Measurements from ENCODE around the gene CDON. TPM values are rescaled to one million over a fixed set of nuclear protein-coding genes. Genes with fewer than 3 reads are reported as not detected.

CDON gene
- total RNA-seq, 2 donors from 2014 or later = 2.8 to 6.9 TPM

DNA sequence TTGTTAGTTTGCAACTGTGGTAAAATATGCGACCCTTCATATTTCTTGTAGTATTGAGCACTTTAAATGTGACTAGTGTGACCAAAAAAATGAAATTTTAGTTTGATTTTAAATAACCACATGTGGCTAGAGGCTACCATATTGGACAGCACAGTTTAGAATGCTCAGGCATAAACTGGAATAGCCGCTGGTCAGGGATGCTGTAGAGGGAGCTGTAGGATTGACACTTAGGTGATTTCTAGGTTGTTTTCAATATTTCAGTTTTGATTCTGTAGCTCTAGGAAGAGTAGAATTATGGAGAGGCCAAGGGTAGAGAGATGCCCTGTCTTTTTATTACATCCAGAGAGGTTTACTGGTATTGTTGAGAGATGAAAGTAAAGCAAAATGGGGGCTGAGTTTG, 127.6 kb downstream of the CDON start:
- peaks cover 0 to 5% of the 10 kb centered on the region in 2 donors for H3K9me3 Mint-ChIP-seq

DNA sequence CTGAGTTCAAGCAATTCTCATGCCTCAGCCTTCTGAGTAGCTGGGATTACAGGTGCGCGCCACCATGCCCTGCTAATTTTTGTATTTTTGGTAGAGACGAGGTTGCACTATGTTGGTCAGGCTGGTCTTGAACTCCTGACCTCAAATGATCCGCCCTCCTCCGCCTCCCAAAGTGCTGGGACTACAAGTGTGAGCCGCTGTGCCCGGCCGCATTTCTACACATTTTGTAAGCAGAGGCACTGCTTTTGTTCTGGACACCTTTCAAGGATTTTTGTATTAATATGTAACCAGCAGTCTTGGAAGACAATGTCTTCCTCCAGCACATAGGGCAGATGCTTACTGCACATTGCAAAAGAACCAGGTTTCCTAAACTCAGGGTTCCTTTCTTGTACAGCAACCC, 128.2 kb downstream of the CDON start:
- ATAC-seq (no peak), DNase-seq (ENCODE audit: low spot score in 2 of 2) (peak in 1 of 2 donors; percentile 20)
- H3K27ac Mint-ChIP-seq = no peak overlapping the region
- peaks cover 0 to 5% of the 10 kb centered on the region in 2 donors for H3K9me3 Mint-ChIP-seq
- no peaks in the 10 kb centered on the region for H3K36me3 Mint-ChIP-seq

More for the DNA sequence above, 127.6 kb downstream of the CDON start:
- ATAC-seq (no peak), DNase-seq (ENCODE audit: low spot score in 2 of 2) (no peak)
- Mint-ChIP-seq H3K36me3 (no peaks in the 10 kb centered on the region), H3K27ac (no peak overlapping the region)

DNA sequence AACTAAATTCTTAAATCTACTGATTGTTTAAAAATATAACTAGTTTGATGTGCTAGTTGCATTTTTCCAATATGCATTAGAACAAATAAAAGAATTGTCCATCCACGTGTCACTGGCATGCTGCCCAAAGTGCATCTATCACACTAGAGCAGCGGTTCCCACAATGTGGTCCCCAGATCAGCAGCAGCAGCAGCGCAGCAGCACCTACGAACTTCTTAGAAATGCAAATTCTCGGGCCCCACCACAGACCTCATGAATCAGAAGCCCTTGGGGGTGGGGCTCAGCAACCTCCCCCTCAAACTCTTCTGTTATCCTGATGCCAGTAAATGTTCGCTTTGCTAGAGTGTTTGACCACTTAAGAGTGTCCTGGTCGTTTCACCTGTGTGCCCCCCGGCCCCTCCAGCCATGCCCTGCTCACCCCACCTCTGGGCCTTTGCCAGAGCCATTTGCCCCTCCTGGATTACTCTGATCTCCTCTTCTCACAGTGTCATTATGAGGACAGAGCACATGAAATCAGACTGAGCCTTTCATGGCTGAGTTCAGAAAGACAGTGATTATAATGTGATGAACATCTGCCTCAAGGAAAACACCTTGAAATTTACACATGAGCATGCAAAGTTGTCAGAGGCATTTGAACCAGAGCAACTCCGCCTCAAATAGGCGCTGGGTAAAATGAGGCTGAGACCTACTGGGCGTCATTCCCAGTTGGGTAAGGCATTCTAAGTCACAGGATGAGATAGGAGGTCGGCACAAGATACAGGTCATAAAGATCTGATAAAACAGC, 129.4 kb downstream of the CDON start:
- ATAC-seq (no peak), DNase-seq (ENCODE audit: low spot score in 2 of 2) (no peak)
- Mint-ChIP-seq H3K27ac (no peak overlapping the region), H3K36me3 (no peaks in the 10 kb centered on the region), H3K9me3 (no peaks in the 10 kb centered on the region)

DNA sequence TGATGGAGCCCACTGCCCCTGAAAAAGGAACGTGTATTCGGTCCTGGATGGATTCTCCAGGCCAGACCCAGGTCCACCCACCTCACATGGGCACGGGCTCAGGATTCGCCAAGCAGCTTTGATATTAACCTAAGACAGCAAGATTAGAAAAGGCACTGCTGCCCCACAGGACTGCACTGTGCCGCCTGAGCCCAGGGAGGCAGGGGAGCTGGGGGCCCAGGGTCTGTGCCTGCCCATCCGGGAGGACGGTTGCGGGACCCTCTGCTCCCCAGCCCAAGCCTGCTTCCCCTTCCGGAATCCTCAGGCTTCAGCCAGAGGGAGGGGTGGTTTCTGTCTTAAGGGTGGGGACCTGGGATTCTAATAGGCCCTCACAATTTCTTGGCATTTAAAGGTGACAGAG, 130.4 kb downstream of the CDON start:
- Mint-ChIP-seq H3K9me3 (no peaks in the 10 kb centered on the region), H3K36me3 (no peaks in the 10 kb centered on the region), H3K27ac (no peak overlapping the region)
- DNase-seq (ENCODE audit: low spot score in 2 of 2) (peak in 1 of 2 donors; percentile 33), ATAC-seq (no peak)

DNA sequence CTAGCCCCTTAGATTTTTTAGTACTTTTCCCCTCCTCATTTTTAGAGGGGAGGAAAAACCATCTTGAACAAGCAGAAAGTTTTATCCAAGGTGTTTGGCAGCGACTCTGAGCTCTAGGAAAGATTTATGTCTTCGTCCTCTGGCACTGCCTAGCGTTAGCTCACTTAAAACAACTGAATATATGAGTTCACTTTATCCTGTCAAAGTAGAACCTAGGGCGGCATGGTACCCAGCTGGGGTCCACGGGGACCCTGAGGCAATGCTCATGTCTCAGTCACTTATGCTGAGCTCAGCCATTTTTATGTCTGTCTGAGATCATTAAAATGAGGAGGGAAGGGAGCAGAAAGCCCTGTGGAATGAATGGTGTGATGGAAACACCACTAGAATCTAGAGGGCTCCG, 131.0 kb downstream of the CDON start:
- H3K9me3 Mint-ChIP-seq = no peaks in the 10 kb centered on the region
- ATAC-seq (no peak), DNase-seq (ENCODE audit: low spot score in 2 of 2) (peak in 1 of 2 donors; percentile 28)
- H3K27ac Mint-ChIP-seq = no peak overlapping the region
- H3K36me3 Mint-ChIP-seq = no peaks in the 10 kb centered on the region

DNA sequence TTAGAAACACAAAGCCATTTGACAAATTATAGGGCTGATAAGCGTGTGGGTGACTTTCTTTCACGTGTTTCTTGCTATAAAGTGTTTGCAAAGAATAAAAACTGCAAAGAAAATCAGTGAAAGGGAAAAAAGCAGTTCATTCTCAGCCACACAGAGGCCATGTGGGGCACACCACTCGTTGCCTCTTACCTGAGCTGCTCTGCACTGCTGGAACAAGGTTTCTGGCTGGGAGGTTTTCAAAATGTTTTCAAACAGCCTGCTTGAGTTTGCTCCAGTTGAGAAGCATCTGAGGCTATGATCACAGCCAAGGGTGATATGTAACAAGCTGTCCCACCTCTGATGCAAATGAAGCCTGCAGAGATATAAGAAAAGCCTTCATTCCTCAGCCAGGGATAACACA, 131.6 kb downstream of the CDON start:
- DNase-seq (ENCODE audit: low spot score in 2 of 2) (no peak), ATAC-seq (no peak)
- H3K9me3 Mint-ChIP-seq = no peaks in the 10 kb centered on the region
- no peaks in the 10 kb centered on the region for H3K36me3 Mint-ChIP-seq
- H3K27ac Mint-ChIP-seq = no peak overlapping the region

DNA sequence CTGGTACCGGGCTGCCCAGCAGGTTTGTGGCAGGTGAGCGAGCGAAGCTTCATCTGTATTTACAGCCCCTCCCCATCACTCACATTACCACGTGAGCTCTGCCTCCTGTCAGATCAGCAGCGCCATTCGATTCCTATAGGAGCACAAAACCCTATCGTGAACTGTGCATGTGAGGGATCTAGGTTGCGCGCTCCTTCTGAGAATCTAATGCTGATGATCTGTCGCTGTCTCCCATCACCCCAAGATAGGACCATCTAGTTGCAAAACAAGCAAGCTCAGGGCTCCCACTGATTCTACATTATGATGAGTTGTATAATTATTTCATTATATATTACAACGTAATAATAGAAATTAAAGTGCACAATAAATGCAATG, 132.6 kb downstream of the CDON start:
- H3K36me3 Mint-ChIP-seq = no peaks in the 10 kb centered on the region
- ATAC-seq = no peak
- no peak for DNase-seq (ENCODE audit: low spot score in 2 of 2)
- H3K9me3 Mint-ChIP-seq = no peaks in the 10 kb centered on the region
- H3K27ac Mint-ChIP-seq = no peak overlapping the region

DNA sequence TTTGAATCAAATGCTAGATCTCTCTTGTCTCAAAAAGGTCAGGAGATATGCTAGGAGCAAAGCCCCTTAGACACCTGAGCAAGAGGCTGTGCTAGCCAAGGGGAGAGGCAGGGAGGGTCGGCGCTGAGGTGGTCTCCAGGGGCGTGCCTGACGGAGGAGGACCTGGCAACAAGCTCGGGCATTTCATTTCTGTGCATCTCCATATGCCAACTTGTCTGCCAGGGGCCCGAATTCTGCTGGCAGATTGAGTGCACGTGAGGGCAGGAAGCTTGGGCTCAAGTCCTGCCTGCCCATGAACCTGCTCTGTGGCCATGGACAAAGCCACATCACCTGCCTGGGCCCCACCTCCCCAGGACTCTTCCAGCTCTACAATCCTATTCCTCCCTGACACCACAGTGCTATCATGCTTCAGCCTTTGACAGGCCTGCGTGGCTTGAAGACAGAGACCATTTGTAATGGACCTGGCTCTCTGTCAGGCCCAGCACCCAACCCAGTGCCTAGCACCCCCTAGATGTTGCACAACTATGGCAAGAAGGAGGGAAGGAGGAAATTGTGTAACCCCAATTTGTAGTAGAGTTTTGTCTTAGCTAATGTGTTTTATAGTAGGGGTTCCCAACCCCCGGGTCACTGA, 133.1 kb downstream of the CDON start:
- H3K9me3 Mint-ChIP-seq = no peaks in the 10 kb centered on the region
- H3K36me3 Mint-ChIP-seq = no peaks in the 10 kb centered on the region
- ATAC-seq = no peak
- H3K27ac Mint-ChIP-seq = no peak overlapping the region
- no peak for DNase-seq (ENCODE audit: low spot score in 2 of 2)

DNA sequence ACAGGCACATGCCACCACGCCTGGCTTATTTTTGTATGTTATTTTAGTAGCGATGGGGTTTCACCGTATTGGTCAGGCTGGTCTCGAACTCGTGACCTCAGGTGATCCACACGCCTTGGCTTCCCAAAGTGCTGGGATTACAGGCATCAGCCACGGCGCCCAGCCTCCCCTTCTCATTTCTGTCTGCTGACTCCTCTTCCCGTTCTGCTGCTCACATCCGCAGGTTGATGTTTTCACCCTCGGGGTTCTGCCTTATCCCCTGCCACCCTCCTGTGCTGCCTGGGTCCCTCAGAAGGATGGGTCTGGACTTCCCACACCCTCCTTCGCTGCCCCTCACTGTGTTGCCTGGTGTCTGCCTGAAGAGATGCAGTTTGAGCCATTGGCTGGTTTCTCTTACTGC, 136.0 kb downstream of the CDON start:
- H3K27ac Mint-ChIP-seq = peak overlapping the region in 1 of 2 donors; percentile 77
- no peaks in the 10 kb centered on the region for H3K36me3 Mint-ChIP-seq
- no peak for DNase-seq (ENCODE audit: low spot score in 2 of 2)
- ATAC-seq = no peak
- H3K9me3 Mint-ChIP-seq = no peaks in the 10 kb centered on the region

DNA sequence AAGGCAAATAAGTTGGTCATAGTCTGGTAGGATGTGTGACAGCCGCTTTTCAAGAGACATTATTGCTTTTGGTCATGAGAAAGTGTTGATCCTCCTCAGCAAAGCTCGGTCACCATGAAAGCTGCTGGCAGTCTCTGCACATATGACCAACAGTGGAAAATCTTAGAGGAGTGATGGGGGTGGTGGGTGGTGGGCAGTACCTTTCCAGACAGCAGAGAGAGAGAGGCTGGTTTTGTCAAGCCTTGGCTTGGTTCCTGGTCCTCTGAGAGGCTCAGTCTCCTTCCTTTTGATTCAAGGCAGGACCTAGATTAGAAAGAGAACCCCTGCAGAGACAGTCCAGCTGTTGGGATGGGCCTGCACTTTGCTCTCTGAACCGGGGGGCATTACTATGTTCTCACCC, 136.9 kb downstream of the CDON start:
- H3K36me3 Mint-ChIP-seq = no peaks in the 10 kb centered on the region
- DNase-seq (ENCODE audit: low spot score in 2 of 2) (no peak), ATAC-seq (no peak)
- no peak overlapping the region for H3K27ac Mint-ChIP-seq
- no peaks in the 10 kb centered on the region for H3K9me3 Mint-ChIP-seq

DNA sequence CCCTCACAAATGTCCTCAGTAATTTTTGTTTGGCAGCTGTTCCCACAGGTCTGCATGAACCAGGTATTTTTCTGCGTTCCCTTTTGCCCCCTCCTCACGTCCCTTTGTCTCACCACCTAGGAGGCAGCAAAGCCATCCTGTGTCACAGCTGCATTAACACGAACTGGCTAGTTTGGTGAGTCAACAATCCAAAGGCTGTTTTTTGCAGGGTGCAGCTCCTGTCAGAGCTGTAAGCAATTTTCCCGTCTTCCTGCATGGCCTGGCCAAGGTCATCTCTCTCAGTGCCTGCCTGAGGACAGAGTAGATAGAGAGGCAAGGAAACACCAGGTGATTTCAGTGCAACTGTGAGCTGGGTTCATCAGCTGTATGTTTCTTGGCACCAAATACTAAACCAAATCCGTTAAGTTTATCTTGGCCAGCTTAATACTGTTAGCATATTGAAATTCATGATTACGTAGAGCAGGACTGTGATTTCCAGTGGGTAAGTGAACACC, 137.4 kb downstream of the CDON start:
- Mint-ChIP-seq H3K9me3 (no peaks in the 10 kb centered on the region), H3K27ac (no peak overlapping the region), H3K36me3 (no peaks in the 10 kb centered on the region)
- ATAC-seq (no peak), DNase-seq (ENCODE audit: low spot score in 2 of 2) (no peak)

DNA sequence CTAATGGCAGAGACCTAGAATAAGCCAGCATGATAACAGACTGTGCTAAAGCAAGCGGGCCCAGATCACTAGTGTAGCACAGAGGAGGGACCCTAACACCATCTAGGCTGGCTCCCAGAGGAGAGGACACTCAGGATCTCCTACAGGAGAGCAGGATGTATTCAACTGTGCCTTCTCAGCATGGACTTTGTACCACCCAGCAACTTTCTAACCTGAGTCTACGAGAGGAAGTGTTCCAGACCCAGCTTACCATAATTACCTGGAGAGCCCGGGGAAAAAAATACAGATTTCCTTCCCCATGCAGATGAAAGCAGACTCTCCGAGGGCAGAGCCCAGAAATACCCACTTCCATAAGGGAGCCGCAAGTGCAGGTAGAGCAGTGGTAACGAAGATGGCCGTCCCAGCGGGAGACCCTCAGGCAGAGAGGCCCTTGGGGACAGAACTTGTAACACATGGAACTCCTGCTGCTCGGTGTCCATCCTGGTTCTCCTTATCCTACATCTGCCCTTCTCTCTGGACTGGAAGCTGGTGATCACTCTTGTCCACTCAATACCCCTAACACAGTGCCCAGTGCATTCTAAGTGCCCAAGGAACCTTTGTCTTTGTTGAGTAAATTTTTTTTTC, 138.2 kb downstream of the CDON start:
- H3K27ac Mint-ChIP-seq = no peak overlapping the region
- ATAC-seq (no peak), DNase-seq (ENCODE audit: low spot score in 2 of 2) (no peak)
- no peaks in the 10 kb centered on the region for H3K9me3 Mint-ChIP-seq
- no peaks in the 10 kb centered on the region for H3K36me3 Mint-ChIP-seq

DNA sequence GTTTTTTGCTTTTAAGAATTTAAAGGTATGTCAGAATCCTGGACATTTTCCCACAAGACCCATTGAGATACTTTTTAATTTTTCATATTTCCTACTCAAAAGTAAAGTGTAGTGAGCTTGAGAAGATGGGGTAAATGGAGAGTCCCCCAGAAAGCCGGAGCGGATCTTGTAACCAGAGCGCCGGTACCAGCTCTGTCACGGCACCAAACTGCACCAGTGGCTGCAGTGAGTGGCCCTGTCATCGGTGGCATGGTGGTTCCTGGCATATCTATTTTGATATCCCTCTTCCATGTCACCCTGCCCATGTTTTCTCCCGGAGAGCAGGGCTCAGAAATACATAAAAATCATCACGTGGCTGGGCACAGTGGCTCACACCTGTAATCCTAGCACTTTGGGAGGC, 139.0 kb downstream of the CDON start:
- H3K9me3 Mint-ChIP-seq = no peaks in the 10 kb centered on the region
- no peak overlapping the region for H3K27ac Mint-ChIP-seq
- no peaks in the 10 kb centered on the region for H3K36me3 Mint-ChIP-seq
- DNase-seq (ENCODE audit: low spot score in 2 of 2) (no peak), ATAC-seq (no peak)

DNA sequence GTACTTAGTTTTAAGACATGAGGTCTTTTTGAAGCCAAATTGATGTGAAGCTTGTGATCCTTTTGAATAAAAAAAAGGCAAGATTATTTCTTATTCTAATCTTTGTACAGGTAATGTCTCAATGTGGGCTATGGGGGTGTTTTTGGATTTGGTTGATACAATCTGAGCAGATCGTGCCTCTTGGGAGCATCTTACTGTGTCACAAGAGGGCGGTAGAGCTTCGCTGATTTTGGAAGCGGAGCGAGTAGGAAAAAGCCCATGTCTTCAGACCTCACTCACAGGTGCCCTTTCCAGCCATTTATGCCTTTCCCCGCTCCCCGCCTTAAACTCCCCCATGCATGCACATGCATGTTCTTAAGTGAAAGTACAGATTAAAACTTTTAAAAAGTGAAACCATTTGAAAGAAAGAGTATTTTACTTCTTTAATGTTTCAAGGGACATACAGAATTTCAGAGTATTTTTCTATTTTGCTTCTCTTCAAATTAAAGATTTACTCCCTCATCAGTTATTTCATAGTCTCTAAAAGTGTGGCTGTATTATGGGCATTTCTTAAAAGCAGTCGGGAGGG, 139.6 kb downstream of the CDON start:
- peak; percentile 71 to 84 for ATAC-seq
- peak in 1 of 2 donors; percentile 61 for DNase-seq (ENCODE audit: low spot score in 2 of 2)
- Mint-ChIP-seq H3K9me3 (no peaks in the 10 kb centered on the region), H3K27ac (no peak overlapping the region), H3K36me3 (no peaks in the 10 kb centered on the region)

DNA sequence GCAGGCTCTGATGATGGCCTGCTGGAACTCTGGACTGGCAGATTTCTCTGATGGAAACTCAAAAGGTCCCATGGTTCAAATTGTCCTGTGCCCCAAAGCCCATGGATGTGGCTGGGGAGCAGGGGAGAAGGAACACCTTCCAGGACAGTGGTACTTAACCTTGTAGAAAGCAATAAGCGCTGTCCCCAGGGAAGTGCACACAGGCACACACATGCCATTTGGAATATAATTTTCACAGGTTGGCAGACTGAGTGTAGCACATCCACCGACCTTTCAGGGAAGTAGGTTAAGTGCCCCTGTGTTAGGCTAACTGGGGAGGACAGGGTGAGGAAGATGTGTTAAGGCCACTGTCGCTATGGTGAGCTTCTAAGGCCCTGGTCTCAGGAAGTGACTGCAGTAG, 140.5 kb downstream of the CDON start:
- no peak overlapping the region for H3K27ac Mint-ChIP-seq
- no peaks in the 10 kb centered on the region for H3K36me3 Mint-ChIP-seq
- ATAC-seq (no peak), DNase-seq (ENCODE audit: low spot score in 2 of 2) (no peak)
- no peaks in the 10 kb centered on the region for H3K9me3 Mint-ChIP-seq

DNA sequence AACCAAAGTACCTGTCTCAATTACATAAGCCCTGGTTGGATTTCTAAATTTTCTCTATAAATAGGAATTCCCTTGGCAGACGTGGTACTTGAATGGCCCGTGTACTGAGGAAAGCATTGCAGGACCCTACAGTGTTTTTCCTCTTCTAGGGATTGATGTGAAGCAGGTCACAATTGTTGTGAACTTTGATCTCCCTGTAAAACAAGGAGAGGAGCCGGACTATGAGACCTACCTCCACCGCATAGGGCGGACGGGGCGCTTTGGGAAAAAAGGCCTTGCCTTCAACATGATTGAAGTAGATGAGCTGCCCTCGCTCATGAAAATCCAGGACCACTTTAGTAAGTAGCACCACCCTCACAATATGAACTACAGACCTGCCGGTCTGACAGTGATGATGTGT, 141.6 kb downstream of the CDON start:
- no peaks in the 10 kb centered on the region for H3K36me3 Mint-ChIP-seq
- no peak overlapping the region for H3K27ac Mint-ChIP-seq
- no peaks in the 10 kb centered on the region for H3K9me3 Mint-ChIP-seq
- ATAC-seq = no peak
- no peak for DNase-seq (ENCODE audit: low spot score in 2 of 2)

DNA sequence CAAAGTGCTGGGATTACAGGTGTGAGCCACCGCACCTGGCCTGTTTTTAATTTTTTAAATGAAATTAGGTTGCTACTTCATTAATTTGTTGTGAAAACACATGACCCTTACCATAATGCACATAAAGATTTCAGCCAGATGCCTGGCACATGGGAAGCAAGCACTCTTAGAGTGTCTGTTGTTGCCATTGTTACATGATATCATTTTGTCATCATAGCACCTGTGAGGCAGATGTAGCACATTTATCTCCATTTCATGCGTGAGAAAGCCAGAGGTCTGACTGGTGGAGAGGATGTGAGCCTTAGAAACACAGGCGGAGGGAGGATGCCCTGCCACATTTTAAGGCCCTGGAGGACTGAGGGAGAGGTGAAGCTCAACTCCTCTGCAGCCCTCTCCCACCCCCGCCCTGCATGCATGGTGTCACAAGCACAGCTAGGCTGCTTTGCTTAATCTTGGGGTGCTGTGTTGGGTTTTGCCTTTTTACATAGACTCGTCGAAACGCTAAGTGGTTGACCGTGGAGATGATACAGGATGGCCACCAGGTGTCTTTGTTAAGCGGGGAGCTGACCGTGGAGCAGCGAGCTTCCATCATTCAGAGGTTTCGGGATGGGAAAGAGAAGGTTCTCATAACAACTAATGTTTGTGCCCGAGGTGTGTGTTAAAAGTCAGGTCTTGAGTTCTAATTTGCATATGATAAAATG, 144.4 kb downstream of the CDON start:
- Mint-ChIP-seq H3K27ac (no peak overlapping the region), H3K36me3 (no peaks in the 10 kb centered on the region), H3K9me3 (no peaks in the 10 kb centered on the region)
- no peak for ATAC-seq
- no peak for DNase-seq (ENCODE audit: low spot score in 2 of 2)

All from activated naive CD4-positive, alpha-beta T cell treated with anti-CD3 and anti-CD28 coated beads, Interleukin-2, amount 50 U/mL, for 72 hours (primary cell).